HG03025 (cell line): ENCODE data around the gene MC3R.

Experiments used
- ATAC-seq: cut with Tn5 transposase; IDR thresholded peaks from one replicate; pipeline ENCODE4 v1.9.1; 2021; ENCODE audit warnings: mild to moderate bottlenecking, moderate library complexity; ENCODE audit not compliant: unreplicated experiment, low FRiP score

The MC3R gene

DNA sequence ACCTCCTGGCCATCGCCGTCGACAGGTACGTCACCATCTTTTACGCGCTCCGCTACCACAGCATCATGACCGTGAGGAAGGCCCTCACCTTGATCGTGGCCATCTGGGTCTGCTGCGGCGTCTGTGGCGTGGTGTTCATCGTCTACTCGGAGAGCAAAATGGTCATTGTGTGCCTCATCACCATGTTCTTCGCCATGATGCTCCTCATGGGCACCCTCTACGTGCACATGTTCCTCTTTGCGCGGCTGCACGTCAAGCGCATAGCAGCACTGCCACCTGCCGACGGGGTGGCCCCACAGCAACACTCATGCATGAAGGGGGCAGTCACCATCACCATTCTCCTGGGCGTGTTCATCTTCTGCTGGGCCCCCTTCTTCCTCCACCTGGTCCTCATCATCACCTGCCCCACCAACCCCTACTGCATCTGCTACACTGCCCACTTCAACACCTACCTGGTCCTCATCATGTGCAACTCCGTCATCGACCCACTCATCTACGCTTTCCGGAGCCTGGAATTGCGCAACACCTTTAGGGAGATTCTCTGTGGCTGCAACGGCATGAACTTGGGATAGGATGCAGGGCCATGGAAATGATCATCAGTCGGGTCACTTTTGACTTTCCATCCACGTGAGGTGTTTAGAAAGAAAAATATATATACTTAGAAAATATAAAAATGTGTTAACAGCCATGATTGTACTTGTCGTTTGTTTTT lies 868 bp downstream of the MC3R start:
- no peak for ATAC-seq

DNA sequence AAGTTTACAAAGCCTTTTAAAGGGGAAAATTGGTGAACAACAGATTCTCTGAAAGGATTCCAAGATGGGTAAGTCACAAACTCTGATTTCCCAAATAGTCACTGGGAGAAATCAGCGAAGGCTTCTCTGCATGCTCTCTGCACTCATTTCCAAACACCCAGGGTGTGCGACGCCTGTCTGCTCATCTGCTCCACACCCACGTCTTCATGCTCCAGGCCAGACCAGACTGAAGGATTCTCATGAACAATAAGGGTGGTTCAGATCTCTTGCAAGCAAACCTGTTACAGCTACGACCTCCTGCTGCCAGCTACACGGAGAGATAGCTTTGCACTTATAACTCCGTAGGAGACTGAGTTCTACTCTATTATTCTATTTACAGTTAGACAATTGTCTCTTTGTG lies 1.4 kb downstream of the MC3R start:
- ATAC-seq: no peak

DNA sequence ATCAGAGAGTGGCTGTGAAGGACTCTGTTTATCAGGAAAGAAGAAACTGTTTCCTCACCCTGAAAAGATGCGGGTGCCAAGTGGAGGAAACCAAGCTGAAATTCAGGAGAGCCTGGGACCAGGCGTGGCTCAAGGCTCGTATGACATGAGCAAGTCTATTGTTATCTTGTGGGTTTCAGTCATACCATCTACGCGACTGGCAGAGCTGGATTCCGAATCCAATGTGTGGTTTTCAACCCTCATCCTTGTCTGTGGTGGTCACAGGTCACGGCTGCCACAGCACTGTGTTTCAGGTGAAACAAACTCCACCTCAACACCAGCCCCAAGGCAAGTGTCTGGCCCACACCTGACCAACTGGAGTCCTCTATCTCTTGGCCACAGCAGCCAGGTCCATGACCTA lies 9.1 kb downstream of the MC3R start:
- ATAC-seq: no peak

DNA sequence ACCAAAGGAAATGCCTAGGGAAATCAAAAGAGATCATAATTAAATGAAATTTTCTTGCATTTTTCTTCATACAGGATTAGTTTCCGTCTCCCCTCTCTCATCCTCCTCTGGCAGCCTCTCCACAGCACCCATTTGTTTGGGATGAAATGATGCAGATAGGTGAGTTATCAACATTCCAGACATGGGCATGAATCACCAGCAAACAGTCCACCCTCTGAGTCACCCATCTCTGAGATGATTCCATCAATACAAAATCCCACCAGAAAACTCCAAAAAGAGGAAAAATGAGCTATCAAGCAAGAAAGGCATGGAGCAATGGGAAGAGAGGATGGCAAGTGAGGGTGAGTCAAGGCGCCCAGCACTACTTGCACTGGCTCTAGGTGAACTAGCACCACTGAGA lies 11.4 kb downstream of the MC3R start:
- ATAC-seq: no peak

DNA sequence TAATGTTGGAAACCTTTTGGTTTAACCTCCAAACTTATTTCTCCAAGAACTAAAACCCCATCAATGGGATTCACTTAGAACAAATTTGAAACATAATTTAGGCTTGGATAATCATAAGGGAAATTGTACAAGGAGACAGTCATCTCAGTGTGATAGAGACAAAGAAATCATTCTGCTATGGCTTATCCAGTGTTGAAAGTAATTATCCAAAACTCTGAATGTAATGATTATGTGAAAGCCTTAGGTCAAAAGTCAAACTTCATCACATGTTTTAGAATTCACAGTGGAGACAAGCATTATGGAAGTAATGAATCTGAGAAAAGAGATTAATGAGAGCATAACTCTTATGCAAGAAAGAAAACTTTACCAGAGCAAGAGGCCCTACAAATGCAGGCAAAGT lies 20.0 kb downstream of the MC3R start:
- no peak for ATAC-seq

DNA sequence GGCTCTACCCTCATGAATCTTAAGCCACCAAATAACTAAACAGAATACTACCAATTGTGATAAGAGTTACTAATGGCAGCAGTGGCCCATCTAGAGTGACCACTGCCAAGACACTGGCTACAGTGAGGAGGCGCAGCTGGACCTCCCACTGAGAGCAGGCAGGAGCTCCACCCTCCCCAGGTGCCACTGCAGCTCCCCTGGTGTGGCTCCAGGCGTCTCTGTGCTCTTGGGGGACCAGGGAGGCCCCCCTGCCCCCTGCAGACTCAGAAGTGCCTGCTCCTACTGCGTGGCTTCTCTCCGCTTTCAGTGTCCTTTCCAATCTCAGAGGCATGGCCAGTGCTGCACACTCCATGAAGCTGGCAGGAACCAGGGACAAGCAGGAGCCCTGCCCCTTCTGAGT lies 23.4 kb downstream of the MC3R start:
- no peak for ATAC-seq

DNA sequence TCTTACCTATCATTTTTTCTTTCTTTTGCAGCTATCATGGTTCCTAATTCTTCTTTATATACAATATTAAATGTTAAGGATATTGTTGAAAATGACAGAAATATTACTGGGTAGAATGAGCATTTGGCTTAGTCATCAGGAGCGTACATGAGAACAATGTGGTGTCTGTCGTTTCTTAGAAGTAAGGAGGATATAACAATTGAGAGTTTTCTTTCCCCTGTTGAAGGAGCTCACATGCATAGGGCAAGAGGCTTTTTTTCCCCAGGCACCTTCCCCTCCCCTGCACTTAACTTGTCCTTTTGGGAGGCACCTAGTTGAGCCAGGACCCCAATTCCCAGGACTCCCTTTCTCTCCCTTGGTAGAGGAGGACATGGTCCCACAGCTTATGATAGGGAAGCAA lies 25.0 kb downstream of the MC3R start:
- ATAC-seq: no peak

DNA sequence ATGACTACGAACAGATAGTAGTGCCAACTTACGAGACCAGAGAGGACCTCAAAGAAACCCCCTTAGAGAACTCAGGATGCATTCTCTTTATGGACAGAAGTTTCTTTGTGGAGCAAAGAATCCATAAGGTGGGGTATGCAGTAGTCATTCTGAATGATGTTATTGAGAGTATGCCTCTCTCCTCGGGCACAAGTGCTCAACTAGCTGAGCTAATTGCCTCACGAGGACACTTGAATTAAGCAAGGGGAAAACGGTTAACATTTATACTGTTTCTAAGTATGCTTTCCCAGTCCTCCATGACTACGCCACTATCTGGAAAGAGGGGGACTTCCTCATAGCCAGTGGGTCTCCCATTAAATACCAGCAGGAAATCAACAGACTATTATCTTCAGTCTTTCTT lies 25.6 kb downstream of the MC3R start:
- no peak for ATAC-seq

DNA sequence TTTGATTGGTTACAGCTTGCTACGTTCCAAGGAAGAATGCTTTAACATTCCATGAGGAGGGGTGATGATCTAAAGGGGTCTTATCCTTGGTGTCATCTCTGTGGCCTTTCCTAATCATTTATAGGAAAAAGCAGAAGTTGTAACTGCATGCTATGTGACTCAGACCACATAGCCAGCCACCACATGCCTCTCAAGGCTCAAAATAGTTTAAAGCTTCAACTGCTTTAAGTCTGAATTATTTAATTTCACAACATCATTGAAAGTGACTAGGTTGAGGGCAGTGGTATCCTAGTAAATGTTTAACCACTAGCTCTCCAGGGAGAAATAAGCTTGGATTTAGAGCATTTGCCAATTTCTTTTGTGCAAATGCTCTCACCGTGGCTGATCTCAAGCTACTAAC lies 29.7 kb downstream of the MC3R start:
- no peak for ATAC-seq

DNA sequence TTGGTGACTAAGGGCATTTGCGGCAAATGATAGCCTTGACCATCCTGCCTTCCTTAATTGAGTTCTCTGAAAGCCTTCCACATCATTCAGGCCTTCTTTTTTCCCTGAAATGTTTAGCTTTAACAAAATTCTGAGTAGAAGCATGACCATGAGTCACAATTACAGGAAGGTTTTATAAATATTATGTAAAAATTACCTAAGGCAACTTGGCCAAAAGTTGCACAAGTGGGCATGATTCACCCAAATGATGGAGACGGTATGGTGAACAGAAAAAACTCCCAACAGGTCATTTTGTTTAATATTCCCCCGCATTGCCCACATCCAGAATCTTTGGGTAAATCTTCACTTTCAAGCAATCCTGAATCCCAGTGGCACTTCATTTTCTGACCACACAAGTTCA lies 37.0 kb downstream of the MC3R start:
- ATAC-seq: no peak

DNA sequence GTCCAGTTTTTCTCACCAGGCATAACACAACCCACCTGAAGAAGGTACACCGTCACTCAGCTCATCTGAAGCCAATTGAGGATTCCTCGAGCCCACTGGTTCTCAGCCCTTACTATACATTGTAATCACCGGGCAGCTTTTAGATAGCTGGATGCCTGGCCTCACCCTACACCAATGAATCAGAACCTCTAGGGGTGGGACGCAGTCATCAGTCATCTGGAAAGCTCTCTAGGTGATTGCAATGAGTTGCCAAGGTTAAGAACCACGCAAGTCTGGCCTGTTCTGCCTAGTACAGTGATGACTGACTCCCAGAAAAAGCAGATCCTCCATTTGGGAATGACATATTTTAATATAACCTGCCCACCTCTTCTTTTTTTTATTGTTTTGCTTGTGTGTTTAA lies 41.1 kb downstream of the MC3R start:
- ATAC-seq: no peak

DNA sequence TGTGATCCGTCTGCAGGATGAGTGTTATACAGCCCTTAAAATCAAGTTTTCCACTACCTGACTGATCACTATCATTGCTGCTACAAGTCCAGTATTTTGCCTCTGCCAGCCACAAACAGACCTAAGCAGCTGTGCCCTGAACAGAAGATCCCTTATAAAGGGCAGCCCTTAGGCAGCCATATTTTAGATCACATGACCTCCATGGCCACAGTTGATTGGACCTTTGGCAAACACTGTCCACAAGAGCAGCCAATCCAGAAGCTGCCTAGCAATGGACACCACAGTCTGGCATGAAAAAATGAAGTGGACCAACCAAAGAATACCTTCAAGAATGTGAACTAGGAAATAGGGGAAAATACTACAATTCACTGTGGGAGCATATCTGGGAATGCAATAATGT lies 50.8 kb downstream of the MC3R start:
- ATAC-seq: no peak
